Astrocyte (in vitro differentiated cells and primary cell): ENCODE measurements around the gene FMO1. TPM values are rescaled to one million over a fixed set of nuclear protein-coding genes. Genes with fewer than 3 reads are reported as not detected.

Experiments used
- DNase-seq: peaks from one replicate; pipeline ENCODE4 v3.0.0-alpha.2; 2010; ENCODE audit warnings: low read depth
- FAIRE-seq: peaks from 2 replicates; lab custom pipeline; 2011; peaks lifted over from hg19 to GRCh38; lab: Jason Lieb, UNC
- H2AFZ ChIP-seq: 2 replicates; pipeline ENCODE4 v1.6.0; 2012; ENCODE audit warnings: low read depth, low read length, inconsistent platforms
- H3K27ac ChIP-seq: 2 replicates; pipeline ENCODE4 v1.5.1; 2011; ENCODE audit warnings: low read depth, low read length, inconsistent platforms
- H3K27me3 ChIP-seq: 2 replicates; pipeline ENCODE4 v1.6.0; 2011; ENCODE audit warnings: low read length, inconsistent platforms; ENCODE audit not compliant: insufficient read depth
- H3K36me3 ChIP-seq: 2 replicates; pipeline ENCODE4 v1.5.1; 2011; ENCODE audit warnings: low read length, inconsistent platforms; ENCODE audit not compliant: insufficient read depth
- H3K4me1 ChIP-seq: 2 replicates; pipeline ENCODE4 v1.5.1; 2011; ENCODE audit warnings: low read length, inconsistent platforms; ENCODE audit not compliant: insufficient read depth
- H3K4me2 ChIP-seq: 2 replicates; pipeline ENCODE4 v1.6.0; 2012; ENCODE audit warnings: low read length, inconsistent platforms
- H3K4me3 ChIP-seq: 2 replicates; pipeline ENCODE4 v1.5.1; 2011; ENCODE audit warnings: low read depth, mild to moderate bottlenecking, low read length, inconsistent platforms; ENCODE audit not compliant: insufficient read depth
- H3K79me2 ChIP-seq: 2 replicates; pipeline ENCODE4 v1.6.0; 2012; ENCODE audit warnings: mild to moderate bottlenecking, low read length, inconsistent platforms; ENCODE audit not compliant: insufficient read depth
- H3K9ac ChIP-seq: 2 replicates; pipeline ENCODE4 v1.6.0; 2012; ENCODE audit warnings: mild to moderate bottlenecking, low read length, inconsistent platforms
- H3K9me3 ChIP-seq: 2 replicates; pipeline ENCODE4 v1.5.1; 2012; ENCODE audit warnings: low read depth, mild to moderate bottlenecking, low read length, inconsistent platforms; ENCODE audit not compliant: insufficient read depth
- H4K20me1 ChIP-seq: 2 replicates; pipeline ENCODE4 v1.6.0; 2012; ENCODE audit warnings: low read length, inconsistent platforms; ENCODE audit not compliant: insufficient read depth
- H3K27ac Mint-ChIP-seq: one replicate; pipeline ENCODE4 v1.8.0; 2021; ENCODE audit warnings: mild to moderate bottlenecking, mixed read lengths; ENCODE audit not compliant: unreplicated experiment
- H3K27me3 Mint-ChIP-seq: one replicate; pipeline ENCODE4 v1.8.0; 2021; ENCODE audit warnings: low read depth, mixed read lengths; ENCODE audit not compliant: unreplicated experiment
- H3K36me3 Mint-ChIP-seq: one replicate; pipeline ENCODE4 v1.8.0; 2021; ENCODE audit warnings: low read depth, mixed read lengths; ENCODE audit not compliant: unreplicated experiment
- H3K4me1 Mint-ChIP-seq: one replicate; pipeline ENCODE4 v1.8.0; 2021; ENCODE audit warnings: low read depth, mixed read lengths; ENCODE audit not compliant: unreplicated experiment
- H3K4me3 Mint-ChIP-seq: one replicate; pipeline ENCODE4 v1.8.0; 2021; ENCODE audit warnings: mild to moderate bottlenecking, moderate library complexity, mixed read lengths; ENCODE audit not compliant: unreplicated experiment
- H3K9me3 Mint-ChIP-seq: one replicate; pipeline ENCODE4 v1.8.0; 2021; ENCODE audit warnings: mild to moderate bottlenecking, mixed read lengths; ENCODE audit not compliant: unreplicated experiment
- CTCF ChIP-seq: IDR thresholded peaks from 2 replicates; pipeline ENCODE4 v1.5.1; 2011; ENCODE audit warnings: low read depth, mild to moderate bottlenecking, inconsistent platforms, low read length, moderate library complexity; ENCODE audit not compliant: insufficient read depth
- EZH2 ChIP-seq: IDR thresholded peaks from 2 replicates; pipeline ENCODE4 v1.6.1; 2012; ENCODE audit warnings: mild to moderate bottlenecking, low read length, inconsistent platforms; ENCODE audit not compliant: insufficient read depth
- total RNA-seq: library from RNA; stranded (reverse); gene quantifications from 2 replicates; pipeline ENCODE4 v1.2.1, GENCODE V29; 2021

Gene FMO1
- total RNA-seq, 1 donor from 2014 or later, result not detected

- FAIRE-seq (no peak), DNase-seq (no peak)
- no peaks in the 10 kb centered on the region for H3K4me1 Mint-ChIP-seq
- H3K27me3 Mint-ChIP-seq, result no peaks in the 10 kb centered on the region
- no peak overlapping the region for H3K4me2 ChIP-seq
- no peaks in the 10 kb centered on the region for H3K36me3 Mint-ChIP-seq
- no peak overlapping the region for H3K27ac ChIP-seq
- no peak overlapping the region for H3K4me3 Mint-ChIP-seq
- H2AFZ ChIP-seq, result no peak overlapping the region
- no peaks in the 10 kb centered on the region for H3K27me3 ChIP-seq
- no peak overlapping the region for H3K4me3 ChIP-seq
- H3K9ac ChIP-seq, result no peak overlapping the region
- no peaks in the 10 kb centered on the region for H3K36me3 ChIP-seq
- H3K4me1 ChIP-seq, result no peaks in the 10 kb centered on the region
- H3K79me2 ChIP-seq, result no peaks in the 10 kb centered on the region
- H3K9me3 ChIP-seq, result no peaks in the 10 kb centered on the region
- H3K27ac Mint-ChIP-seq, result no peak overlapping the region
- no peaks in the 10 kb centered on the region for H4K20me1 ChIP-seq
- TF ChIP-seq EZH2 (no peak), CTCF (no peak)
- H3K9me3 Mint-ChIP-seq, result peaks cover 2% of the 10 kb centered on the region
These were observed 31.4 kb downstream of the FMO1 start for GRCh38 chr1:171279678-171280077.

DNA sequence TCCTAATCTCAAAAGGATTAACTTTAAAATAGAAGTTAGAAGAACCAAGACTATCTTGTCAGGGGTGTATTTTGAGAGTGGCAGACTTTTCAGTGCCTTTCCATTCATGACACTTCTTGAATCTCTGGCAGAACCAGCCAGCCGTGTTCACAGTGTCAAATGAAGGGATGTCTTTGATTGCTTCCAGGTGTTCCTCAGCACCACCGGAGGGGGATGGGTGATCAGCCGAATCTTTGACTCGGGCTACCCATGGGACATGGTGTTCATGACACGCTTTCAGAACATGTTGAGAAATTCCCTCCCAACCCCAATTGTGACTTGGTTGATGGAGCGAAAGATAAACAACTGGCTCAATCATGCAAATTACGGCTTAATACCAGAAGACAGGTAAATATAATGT, 32.3 kb downstream of the FMO1 start:
- Histone ChIP-seq H3K27me3 (no peaks in the 10 kb centered on the region), H3K9me3 (no peaks in the 10 kb centered on the region), H4K20me1 (no peaks in the 10 kb centered on the region), H3K79me2 (no peaks in the 10 kb centered on the region), H2AFZ (no peak overlapping the region), H3K9ac (no peak overlapping the region), H3K4me3 (no peak overlapping the region), H3K4me2 (no peak overlapping the region), H3K4me1 (no peaks in the 10 kb centered on the region), H3K27ac (no peak overlapping the region), H3K36me3 (no peaks in the 10 kb centered on the region)
- no peak for FAIRE-seq
- Mint-ChIP-seq H3K9me3 (peaks cover 2% of the 10 kb centered on the region), H3K27me3 (peaks cover 4% of the 10 kb centered on the region), H3K4me3 (no peak overlapping the region), H3K27ac (no peak overlapping the region), H3K4me1 (no peaks in the 10 kb centered on the region), H3K36me3 (no peaks in the 10 kb centered on the region)
- TF ChIP-seq EZH2 (no peak), CTCF (no peak)
- DNase-seq, result no peak

GRCh38 chr1:171286032-171286705, 37.9 kb downstream of the FMO1 start:
- no peak for TF ChIP-seq EZH2
- TF ChIP-seq CTCF, result no peak
- Mint-ChIP-seq H3K27me3 (peaks cover 4% of the 10 kb centered on the region), H3K4me3 (no peak overlapping the region), H3K36me3 (no peaks in the 10 kb centered on the region), H3K9me3 (peaks cover 2% of the 10 kb centered on the region), H3K27ac (no peak overlapping the region), H3K4me1 (no peaks in the 10 kb centered on the region)
- Histone ChIP-seq H3K4me1 (no peaks in the 10 kb centered on the region), H4K20me1 (no peaks in the 10 kb centered on the region), H3K27ac (no peak overlapping the region), H3K9ac (no peak overlapping the region), H3K27me3 (no peaks in the 10 kb centered on the region), H3K4me2 (peak overlapping the region; percentile 23), H3K36me3 (no peaks in the 10 kb centered on the region), H2AFZ (no peak overlapping the region), H3K4me3 (no peak overlapping the region), H3K79me2 (no peaks in the 10 kb centered on the region), H3K9me3 (no peaks in the 10 kb centered on the region)
- FAIRE-seq (no peak), DNase-seq (peak; percentile 14)
